GM19035 (cell line): Measurements from ENCODE around the gene KIF1A.

Experiments
- ATAC-seq: cut with Tn5 transposase; IDR thresholded peaks from one replicate; pipeline ENCODE4 v1.9.1; 2021; ENCODE audit not compliant: unreplicated experiment

Gene KIF1A

DNA sequence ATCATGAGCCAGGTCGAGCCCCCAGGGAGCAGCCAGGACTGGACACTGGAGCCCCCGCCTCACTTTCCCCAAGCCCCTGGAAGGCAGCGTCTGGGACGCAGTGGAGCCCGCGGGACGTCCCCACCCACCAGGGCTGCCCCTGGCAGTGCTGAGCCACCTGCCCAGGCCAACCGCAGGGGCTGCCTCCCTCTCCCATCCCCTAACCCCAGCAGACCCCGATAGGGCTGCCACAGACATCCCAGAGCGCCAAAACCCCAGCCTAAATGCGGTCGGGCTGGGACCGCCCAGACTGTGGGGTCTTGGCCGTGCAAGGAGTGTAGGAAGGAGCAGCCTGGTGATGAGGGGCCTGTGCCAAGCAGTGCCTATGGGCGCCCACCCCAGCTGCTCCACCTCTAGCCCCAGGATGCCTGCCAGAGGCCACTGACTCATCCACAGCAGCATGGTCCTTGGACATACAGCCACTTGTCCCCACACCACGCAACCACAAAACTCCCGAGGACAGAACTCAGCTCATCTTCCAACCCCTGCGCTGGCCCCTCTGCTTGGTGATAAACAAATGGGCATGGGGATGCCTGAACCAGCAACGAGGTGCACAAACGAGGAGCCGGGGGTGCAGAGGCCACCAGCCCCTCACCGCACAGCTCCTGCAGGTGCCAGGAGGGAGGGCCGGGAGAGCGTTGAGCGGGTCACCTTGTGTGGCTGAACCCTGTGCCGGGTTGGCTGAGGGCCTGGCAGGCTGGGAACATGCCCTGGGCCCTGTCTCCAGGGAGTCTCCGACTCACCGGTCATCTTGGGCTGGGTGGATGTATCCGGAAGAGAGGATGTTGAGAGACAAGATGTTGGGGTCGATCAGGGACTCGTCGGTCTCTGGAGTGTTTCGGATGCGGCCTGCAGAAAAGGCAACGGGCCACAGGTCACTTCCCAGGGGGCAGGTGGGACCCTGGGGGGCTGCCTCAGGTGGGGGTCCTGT, 83.5 kb downstream of the KIF1A start:
- no peak for ATAC-seq

DNA sequence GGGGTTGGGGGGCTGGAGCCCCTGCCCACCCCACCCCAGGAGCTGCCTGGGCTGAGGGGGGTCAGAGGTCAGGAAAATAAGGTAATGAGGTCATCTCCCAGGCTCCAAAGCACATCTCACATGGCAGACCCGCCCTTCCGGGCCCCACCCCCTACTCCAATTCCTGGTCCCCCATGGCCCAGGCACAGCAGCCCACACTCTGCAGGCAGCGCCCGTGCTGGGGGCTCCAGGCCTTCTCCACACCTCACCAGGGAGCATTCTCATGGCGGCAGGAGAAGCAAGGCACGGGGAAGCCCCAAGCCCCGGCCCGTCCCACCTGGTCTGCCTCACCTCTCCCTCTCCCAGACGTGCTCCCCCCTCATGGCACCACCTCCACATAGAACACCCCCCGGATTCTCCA, 84.5 kb downstream of the KIF1A start:
- no peak for ATAC-seq

DNA sequence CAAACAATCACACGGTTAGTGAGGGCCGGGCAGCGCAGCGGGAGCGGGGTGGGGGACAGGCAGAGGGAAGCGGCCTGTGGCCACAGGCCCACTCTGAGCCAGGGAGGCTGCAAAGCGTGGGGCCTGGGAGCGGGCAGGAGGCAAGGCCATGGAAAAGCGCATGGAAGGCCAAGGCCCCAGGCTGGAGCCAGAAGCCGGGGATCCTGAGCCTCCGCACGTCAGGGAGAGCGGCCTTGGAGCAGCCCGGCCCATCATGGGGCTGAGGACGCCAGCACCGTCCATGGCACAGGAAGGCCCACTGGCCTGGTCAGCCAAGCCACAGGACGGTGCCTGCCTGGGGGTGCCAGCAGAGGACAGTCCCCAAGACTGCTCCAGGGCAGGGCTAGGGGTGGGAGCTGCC, 85.3 kb downstream of the KIF1A start:
- no peak for ATAC-seq

DNA sequence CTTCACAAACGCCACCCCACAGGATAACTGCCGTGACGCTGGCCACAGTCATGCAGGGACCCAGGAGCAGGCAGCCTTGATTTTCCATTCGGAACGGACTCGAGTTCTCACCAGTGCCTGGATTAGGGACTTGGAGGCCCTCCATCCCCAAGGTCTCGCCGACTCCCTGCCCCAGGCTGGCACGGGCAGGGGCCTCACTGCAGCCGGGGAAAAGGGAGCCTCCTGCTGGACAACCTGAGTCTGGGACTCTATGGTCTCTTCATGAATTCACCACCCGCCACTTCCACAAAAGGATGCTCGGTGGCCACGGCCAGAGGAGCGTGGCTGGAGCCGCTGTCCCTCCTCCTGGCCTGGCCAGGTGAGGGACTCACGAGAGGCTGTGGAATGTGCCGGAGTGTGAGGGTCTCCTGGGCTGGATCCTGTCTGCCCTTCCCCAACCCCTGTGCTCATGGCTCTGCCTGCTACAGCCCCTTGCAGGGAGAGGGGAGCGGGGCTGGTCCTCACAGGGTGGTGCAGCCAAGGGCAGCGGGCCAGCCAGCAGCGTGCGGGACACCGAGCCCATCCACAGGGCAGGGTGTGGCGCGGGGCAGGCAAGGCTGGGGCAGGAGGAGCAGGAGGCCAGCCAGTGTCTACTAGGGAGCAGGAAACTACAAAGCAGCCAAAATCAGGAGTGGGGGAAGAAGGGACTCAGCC, 86.1 kb downstream of the KIF1A start:
- ATAC-seq, result no peak

DNA sequence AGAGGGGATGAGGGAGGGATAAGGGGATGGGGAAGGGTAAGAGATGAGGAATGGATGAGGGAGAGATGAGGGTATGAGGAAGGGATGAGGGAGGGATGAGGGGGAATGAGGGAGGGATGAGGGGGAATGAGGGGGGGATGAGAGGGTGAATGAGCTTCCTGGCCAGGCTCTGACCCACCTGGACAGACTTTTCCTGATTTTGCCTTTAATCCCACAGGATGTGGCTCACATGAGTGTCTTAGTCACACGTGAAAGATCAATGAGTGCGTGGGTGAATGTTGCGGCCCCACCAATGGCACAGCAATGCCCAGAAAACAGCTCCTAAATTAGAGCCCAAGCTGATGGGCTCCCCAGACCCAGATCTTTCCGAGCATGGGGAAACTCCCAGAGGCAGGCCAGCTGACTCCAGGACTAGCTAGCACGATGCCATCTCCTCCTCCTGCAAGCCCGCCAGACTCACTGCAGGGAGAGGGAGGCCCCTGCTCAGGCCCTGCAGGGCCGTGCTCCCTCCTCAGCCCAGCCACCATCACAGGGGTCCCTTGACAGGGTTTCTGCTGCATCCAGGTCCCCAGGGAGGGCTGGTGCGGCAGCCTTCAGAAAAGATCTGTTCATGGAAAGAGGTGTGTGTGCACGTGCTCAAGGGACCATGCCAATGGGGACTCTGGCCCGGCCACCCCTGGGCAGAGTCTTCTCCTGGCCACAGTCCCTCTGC, 87.0 kb downstream of the KIF1A start:
- no peak for ATAC-seq

DNA sequence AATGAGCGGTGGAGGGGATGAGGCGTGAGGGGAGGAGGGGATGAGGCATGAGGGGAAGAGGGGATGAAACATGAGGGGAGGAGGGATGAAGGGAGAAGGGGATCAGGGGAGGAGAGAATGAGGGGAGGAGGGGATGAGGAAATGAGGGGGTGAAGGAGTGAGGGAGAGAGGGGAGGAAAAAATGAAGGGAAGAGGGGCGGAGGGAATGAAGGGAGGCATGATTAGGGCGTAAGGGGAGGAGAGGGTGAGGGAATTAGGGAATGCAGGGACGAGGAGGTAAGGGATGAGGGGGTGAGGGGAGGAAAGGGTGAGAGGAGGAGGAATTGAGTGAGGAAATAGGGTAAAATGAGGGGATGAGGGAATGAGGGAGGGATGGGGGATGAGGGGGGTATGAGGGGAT, 87.8 kb downstream of the KIF1A start:
- ATAC-seq, result no peak

DNA sequence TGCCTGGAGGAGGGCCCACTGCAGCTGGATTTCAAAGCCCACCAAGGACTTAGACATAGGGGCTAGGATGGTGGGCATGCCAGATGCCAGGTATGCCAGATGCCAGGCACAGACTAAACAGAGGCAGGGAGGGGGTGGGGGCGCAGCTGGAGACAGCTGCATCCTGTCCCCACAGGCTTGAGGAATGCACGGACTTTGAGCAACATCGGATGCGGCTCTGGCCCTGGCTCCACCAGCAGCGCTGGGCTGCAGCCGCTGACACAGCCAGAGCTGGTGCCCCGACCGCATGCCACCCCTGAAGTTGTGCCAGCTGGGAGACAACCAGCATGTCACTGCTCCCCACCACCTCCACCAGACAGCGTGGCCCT, 88.9 kb downstream of the KIF1A start:
- ATAC-seq, result no peak

DNA sequence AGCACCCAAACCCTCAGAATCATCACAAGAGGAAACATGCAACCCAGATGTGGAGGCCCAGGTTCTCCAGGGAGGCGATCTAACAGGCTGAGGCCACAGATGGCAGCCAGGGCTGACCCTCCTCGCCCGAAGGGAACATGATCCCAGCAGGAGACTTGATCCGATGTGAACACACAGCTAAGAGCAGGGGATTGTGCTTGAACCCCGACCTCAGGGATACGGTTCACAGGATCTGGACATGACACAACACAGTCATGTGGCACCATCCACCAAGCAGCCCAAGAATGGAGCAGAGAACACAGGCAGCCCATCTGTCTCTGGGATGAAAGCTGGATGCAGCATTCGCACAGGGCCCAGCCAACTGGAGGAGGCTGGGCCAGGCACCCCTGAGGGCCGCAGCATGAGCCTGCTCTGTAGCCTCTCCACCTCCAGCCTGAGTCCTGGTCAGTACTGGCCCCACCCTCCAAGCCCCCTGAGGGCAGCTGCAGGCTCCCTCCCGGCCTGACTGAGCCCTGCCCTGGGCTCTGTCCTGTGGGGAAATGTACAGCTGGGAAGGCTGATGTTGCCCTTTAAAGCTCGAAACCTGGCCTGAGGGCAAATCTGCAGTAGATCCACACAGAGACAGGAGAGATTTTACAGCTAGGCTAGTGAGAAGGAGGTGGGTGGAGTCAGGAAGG, 89.4 kb downstream of the KIF1A start:
- no peak for ATAC-seq

DNA sequence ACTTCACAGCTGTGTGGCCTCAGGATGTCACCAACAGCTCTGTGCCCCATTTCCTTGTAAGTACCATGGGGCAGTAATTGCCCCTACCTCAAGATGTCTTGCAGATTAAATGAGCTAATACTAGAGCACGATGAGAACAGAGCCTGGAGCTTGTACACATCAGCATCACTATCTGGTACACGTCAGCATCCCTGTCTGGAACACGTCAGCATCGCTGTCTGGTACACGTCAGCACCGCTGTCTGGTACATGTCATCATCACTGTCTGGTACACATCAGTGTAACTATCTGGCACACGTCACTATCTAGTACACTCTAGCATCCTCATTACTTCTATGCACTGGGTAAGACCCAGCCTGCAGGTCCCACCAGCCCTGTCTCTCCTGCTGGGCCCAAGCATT, 91.2 kb downstream of the KIF1A start:
- ATAC-seq, result no peak

DNA sequence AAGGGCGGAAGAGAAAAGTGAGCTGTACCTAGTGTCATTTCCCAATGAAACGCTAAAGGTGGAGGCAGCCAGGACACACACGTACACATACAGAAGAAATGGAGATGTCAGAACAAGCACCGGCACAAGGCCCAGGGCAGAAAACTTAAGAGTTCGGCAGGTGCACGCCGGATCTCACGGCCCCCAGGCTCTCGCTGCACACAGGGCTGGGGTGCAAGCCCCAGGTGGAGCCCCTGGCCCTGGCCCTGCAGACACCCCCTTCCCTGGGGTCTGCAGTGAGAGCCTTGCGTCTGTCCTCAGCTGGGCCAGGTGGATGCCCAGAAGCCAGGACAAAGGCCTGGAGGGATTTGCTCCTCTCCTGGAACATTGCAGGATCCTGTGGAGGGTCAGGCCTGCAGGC, 91.7 kb downstream of the KIF1A start:
- no peak for ATAC-seq

DNA sequence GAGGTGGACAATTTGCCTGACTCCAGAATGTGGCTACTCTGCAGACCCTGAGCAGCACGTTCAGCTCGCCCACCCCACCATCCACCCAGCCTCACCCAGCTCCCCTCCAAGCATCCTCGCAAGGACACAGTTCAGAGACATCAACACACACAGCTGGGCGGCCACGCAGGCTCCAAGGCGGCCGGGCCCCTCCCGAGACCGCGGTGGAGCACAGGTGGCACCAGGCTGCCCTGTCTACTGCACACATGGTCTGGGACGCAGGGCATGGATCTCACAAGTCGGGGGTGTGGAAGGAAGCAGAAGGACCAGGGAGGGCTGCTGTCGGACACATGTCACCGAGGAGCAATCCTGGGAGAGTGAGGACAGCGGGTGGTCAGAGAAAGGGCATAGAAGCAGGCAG, 92.1 kb downstream of the KIF1A start:
- ATAC-seq, result no peak

DNA sequence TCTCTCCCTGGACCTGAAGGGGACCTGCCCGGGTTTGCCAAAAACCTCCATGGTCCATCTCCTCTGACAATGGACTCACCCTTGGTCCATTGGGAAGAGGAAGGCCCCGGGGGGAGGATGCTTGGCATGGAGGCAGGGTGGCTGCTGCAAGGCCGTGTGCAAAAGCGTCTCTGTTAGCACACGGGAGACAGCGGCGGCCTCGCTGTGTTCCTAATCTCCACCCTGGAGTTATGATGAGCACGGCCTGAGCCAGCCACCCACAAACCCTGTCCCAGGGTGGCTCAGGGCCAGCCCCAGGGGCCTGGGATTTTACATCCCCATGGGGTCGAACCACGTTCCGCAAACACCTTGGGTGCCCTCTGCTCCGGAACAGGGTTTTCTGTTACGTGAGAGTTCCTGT, 92.6 kb downstream of the KIF1A start:
- ATAC-seq, result no peak

DNA sequence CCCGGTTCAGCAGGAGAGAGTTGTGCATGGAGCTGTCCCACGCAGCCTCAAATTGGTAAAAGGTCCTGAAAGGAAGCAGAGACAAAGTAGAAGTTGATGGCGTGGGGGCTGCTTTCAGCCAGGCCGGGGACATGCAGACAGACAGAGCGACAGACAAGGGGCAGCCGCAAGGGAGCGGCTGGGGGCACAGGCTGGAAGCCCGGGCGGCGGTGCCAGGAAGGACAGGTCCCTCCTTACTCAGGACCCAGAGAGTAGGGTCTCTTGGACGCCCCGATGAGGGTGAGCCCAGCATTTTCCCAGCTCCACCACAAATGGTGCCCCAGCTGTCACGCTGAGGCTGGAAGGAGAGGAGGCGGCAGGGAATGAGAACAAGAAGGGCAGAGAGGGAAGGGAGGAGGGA, 93.1 kb downstream of the KIF1A start:
- ATAC-seq, result no peak

DNA sequence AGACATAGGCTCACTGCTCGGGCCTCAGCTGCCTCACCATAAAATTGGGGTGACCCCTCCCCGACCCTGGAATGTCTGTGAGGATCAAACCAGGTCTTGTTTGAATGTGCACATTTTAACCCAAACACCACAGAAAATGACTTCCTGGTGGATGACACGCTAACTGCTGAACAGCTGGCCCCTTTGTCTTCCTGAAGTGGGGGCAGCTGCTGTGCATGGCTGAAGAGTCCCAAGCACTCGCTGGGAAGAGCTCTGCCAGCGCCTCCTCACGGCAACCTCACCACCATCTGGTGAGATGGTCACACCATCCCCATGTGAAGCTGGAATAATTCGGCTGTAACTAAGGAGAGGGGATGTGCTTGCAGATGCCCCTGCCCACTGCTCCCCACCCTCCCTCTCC, 94.3 kb downstream of the KIF1A start:
- ATAC-seq, result no peak

DNA sequence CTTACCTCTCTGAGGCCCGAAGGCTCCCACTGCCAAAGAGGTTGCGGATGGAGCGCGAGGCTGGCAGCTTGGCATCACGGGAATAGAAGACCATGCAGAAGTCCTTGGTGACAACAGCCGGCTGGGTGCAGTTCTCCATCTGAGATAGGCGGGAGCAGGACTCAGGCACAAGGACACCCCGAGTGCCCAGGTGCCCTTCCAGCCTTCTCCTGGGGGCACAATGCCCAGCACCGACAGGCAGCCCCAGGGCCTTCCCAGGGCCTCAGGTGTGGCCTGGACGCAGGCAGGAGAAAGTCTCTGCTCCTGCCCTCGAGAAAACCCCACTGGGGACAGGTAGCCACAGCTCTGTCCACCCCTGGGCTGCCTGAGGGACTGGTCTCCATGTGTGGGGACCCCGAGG, 94.8 kb downstream of the KIF1A start:
- no peak for ATAC-seq

DNA sequence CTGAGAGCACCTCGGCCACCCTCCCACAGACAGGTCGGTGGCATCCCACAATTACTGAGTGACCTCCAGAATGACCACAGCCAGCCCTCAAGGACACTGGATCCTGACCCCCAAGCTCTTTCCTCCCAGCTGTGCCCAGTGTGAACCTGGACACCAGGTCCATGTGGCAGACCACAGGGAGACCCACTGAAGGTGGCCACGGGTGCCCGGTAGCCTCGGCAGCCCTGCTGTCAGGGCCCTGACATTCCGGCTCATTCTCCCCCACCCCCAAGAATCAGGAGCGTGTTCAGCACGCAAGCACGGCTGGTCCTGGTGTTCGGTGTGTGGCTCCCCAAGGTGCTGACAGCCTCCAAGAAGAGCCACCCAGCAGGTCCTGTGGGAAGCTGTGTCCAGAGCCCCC, 95.6 kb downstream of the KIF1A start:
- ATAC-seq, result no peak

DNA sequence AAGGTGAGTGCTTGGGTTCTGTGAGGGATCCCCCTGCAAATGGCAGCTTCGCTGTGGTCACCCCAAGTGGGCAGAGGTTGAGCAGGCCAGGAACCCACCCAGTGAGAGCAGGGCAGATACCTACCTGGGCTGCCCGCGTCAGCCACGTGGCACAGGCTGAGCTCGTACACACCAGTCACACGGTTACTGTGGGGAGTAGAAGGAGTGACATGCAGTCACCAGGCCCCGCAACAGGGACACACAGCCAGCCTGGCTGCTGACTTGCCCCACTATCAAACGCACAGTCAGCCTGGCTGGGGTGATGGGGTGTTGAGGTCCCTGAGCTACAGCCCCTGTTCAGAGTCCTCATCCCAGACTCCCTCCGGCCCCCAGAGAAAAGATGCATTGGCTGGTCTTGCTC, 96.2 kb downstream of the KIF1A start:
- ATAC-seq, result no peak

DNA sequence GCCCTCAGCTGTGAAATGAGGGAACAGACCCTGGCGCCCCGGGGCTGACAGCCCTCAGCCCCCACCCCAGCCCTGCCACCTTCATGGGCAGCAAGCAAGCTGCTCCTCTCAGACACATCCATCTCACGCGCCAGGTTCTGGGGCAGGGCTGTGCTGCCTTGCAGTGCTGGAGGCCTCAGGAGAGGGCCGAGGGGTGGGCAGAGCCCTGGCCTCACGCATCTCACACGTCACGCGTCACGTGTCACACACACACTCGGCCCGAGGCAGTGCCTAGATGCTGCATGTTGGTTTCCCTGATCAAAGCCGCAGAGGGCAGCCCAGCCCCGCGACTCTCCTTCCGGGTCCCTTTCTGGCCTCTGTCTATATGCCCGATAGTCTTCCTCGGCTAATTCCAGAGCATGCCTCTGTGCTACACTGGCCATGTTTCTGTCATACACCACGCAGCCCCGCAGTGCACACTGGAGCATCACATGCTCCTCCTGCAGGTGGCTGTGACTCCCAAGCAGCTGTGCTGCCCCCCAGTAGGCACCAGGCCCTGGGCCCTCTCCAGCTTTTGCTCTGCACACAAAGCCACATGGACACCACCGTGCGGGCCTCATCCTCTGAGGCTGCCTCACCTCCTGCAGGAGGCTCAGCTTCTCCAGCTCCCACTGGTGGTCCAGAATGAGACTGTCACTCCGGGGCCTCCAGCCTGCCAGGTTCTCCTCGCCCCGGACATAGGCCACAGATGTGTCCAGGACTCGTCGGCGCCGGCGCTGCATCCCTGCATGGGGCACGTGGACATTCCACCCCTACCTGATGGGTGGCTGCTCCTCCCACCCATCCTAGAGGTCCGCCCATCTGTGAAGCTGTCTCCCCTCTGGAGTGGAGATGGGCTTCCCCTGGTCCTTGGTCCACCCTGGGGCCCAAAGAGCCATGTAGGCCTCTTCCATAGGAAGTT, 97.0 kb downstream of the KIF1A start:
- ATAC-seq, result no peak

DNA sequence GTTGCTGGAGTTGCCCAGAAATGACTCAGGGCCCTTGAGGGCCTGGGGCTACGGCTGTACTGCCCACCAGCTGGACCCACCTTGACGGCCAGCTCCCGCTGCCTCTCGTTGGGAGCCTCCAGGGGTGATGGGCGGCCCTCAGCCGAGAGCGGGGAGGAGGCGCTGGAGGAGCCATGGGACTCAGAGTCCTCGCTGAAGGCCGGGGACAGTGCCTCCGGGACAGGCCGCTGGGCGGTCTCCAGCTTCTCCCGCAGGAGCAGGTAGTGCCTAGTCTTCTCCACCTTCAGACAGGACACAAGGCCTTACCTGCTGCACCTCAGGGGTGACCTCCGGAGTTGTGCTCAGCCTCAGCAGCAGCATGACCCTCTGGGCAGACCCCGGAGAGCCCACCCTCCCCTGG, 97.6 kb downstream of the KIF1A start:
- ATAC-seq, result no peak

DNA sequence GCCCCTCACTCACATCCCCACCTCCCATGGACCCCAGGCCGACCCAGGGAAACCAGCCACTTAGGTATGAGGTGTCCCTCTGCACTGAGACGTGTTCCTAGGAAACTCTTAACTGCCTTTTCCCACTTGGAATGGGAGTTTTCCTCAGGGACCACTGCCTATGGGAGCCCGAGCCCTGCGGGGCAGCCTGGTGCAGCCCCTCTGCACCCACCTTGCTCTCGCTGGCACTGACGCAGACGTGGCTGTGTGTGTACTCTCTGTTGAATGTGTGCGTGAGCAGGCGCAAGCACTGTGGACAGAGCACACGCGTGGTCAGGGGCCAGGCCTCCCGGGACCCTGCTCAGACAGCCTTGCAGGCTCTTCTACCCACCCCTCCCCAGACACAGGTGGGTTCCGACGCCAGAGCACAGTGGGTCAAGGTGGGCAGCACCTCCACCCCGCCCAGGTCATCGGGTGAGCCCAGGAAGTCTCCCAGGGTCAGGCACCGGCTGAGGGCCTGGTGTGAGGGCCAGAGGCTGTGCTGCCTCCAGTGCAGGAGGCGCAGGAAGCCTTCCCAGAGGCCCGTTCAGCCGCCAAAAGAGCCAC, 98.3 kb downstream of the KIF1A start:
- ATAC-seq, result no peak
